GM23338 (cell line): ENCODE results near the gene KCNC2. TPM values are rescaled to one million over a fixed set of nuclear protein-coding genes. Genes with fewer than 3 reads are reported as not detected.

Source experiments
- ATAC-seq: fragments of 200-7000 bp; cut with Tn5 transposase; 3 replicates; pipeline ENCODE4 v1.9.1; 2020
- DNase-seq: peaks from one replicate; pipeline ENCODE4 v3.0.0-alpha.2; 2015; ENCODE audit warnings: low spot score
- H2AFZ ChIP-seq: fragments of 200-600 bp; sonication (generic); 2 replicates; pipeline ENCODE4 v1.8.0; 2016; ENCODE audit warnings: antibody characterized with exemption, mild to moderate bottlenecking, moderate library complexity
- H3F3A ChIP-seq: fragments of 200-600 bp; sonication (generic); replicated peaks from 2 replicates; pipeline ENCODE4 v1.8.0; 2017; ENCODE audit warnings: antibody characterized with exemption, mixed run types, low read depth
- H3K27ac ChIP-seq: fragments of 200-600 bp; sonication (generic); 2 replicates; pipeline ENCODE4 v1.6.1; 2016; ENCODE audit warnings: low read depth
- H3K27me3 ChIP-seq: fragments of 200-600 bp; sonication (generic); 2 replicates; pipeline ENCODE4 v1.8.0; 2016; ENCODE audit warnings: mild to moderate bottlenecking, mixed run types, moderate library complexity; ENCODE audit not compliant: insufficient read depth
- H3K36me3 ChIP-seq: fragments of 200-600 bp; sonication (generic); 2 replicates; pipeline ENCODE4 v1.8.0; 2016; ENCODE audit warnings: mild to moderate bottlenecking; ENCODE audit not compliant: insufficient read depth
- H3K4me1 ChIP-seq: fragments of 200-600 bp; sonication (generic); 2 replicates; pipeline ENCODE4 v1.8.0; 2016; ENCODE audit warnings: mild to moderate bottlenecking, moderate library complexity; ENCODE audit not compliant: insufficient read depth
- H3K4me2 ChIP-seq: fragments of 200-600 bp; sonication (generic); 2 replicates; pipeline ENCODE4 v1.7.1; 2017; ENCODE audit warnings: mixed run types
- H3K4me3 ChIP-seq: fragments of 200-600 bp; sonication (generic); 2 replicates; pipeline ENCODE4 v1.6.1; 2016; ENCODE audit warnings: mixed run types
- H3K79me2 ChIP-seq: fragments of 200-600 bp; sonication (generic); replicated peaks from 2 replicates; pipeline ENCODE4 v1.8.0; 2017; ENCODE audit warnings: mild to moderate bottlenecking; ENCODE audit not compliant: insufficient read depth
- H3K9me2 ChIP-seq: fragments of 200-600 bp; sonication (generic); 2 replicates; pipeline ENCODE4 v1.8.0; 2017; ENCODE audit not compliant: insufficient read depth
- H4K20me1 ChIP-seq: fragments of 200-600 bp; sonication (generic); replicated peaks from 2 replicates; pipeline ENCODE4 v1.8.0; 2017; ENCODE audit warnings: mild to moderate bottlenecking; ENCODE audit not compliant: insufficient read depth
- H3K27ac Mint-ChIP-seq: 2 replicates; pipeline ENCODE4 v1.8.0; 2020; ENCODE audit warnings: inconsistent platforms, mild to moderate bottlenecking, moderate library complexity, mixed read lengths
- H3K27me3 Mint-ChIP-seq: 3 replicates; pipeline ENCODE4 v1.8.0; 2022; ENCODE audit warnings: low read depth, mild to moderate bottlenecking, moderate library complexity, mixed read lengths, inconsistent platforms; ENCODE audit not compliant: insufficient read depth, poor library complexity
- H3K36me3 Mint-ChIP-seq: 3 replicates; pipeline ENCODE4 v1.8.0; 2021; ENCODE audit warnings: low read depth, mild to moderate bottlenecking, inconsistent platforms, moderate library complexity, mixed read lengths
- H3K4me1 Mint-ChIP-seq: 3 replicates; pipeline ENCODE4 v1.8.0; 2020; ENCODE audit warnings: mild to moderate bottlenecking, inconsistent platforms, mixed read lengths
- H3K4me3 Mint-ChIP-seq: 3 replicates; pipeline ENCODE4 v1.8.0; 2021; ENCODE audit warnings: moderate library complexity, mild to moderate bottlenecking, inconsistent platforms, mixed read lengths
- H3K9me3 Mint-ChIP-seq: 3 replicates; pipeline ENCODE4 v1.8.0; 2020; ENCODE audit warnings: moderate library complexity, mild to moderate bottlenecking, inconsistent platforms, mixed read lengths
- CREB1 ChIP-seq: fragments of 250-450 bp; sonication (Bioruptor Pico); IDR thresholded peaks from 2 replicates; pipeline ENCODE4 v1.5.0; 2020; ENCODE audit warnings: low read depth, mild to moderate bottlenecking, moderate library complexity
- CTCF ChIP-seq, 2 experiments: fragments of 200-600 bp in 1 of 2; sonication (generic) in 1 of 2; conservative IDR thresholded peaks; 2 replicates each; pipeline versions ENCODE4 v1.5.1 to v1.6.1; 2016 to 2017; ENCODE audit warnings: antibody characterized with exemption in 2 of 2, low read depth in 2 of 2, mild to moderate bottlenecking in 2 of 2, moderate library complexity in 1 of 2
- EZH2 ChIP-seq: fragments of 200-600 bp; sonication (generic); IDR thresholded peaks from one replicate; pipeline ENCODE4 v1.8.0; 2017; ENCODE audit warnings: antibody characterized with exemption, mild to moderate bottlenecking, low read depth; ENCODE audit not compliant: unreplicated experiment
- EZH2phosphoT487 ChIP-seq: fragments of 200-600 bp; sonication (generic); IDR thresholded peaks from one replicate; pipeline ENCODE4 v1.8.1; 2018; ENCODE audit warnings: antibody characterized with exemption; ENCODE audit not compliant: unreplicated experiment
- JUNB ChIP-seq: IDR thresholded peaks from one replicate; pipeline ENCODE4 v1.6.1; 2016; ENCODE audit warnings: antibody characterized with exemption; ENCODE audit not compliant: unreplicated experiment
- POLR2AphosphoS5 ChIP-seq: IDR thresholded peaks from 2 replicates; pipeline ENCODE4 v1.6.1; 2016; ENCODE audit warnings: antibody characterized with exemption, low read depth
- STAT1 ChIP-seq: IDR thresholded peaks from one replicate; pipeline ENCODE4 v1.6.1; 2016; ENCODE audit warnings: antibody characterized with exemption; ENCODE audit not compliant: unreplicated experiment
- ZNF114 ChIP-seq: fragments of 250-450 bp; sonication (Bioruptor Pico); IDR thresholded peaks from 2 replicates; pipeline ENCODE4 v1.5.0; 2020; ENCODE audit warnings: mild to moderate bottlenecking, moderate library complexity
- ZNF331 ChIP-seq: fragments of 250-450 bp; sonication (Bioruptor Pico); IDR thresholded peaks from 2 replicates; pipeline ENCODE4 v1.5.0; 2020; ENCODE audit warnings: low read depth, mild to moderate bottlenecking, moderate library complexity
- polyA plus RNA-seq: library from polyadenylated mRNA; unstranded; fragments of >200 nt; fragmentation: Nextera tagmentation; extraction: Ambion mirVana; gene quantifications from 2 replicates; pipeline ENCODE4 v1.2.1, GENCODE V29; 2016
- total RNA-seq: library from RNA; depleted of rRNA; stranded (reverse); fragments of >200 nt; shearing (Covaris generic); gene quantifications from 2 replicates; pipeline ENCODE4 v1.2.3, GENCODE V29; 2014
- TF ChIP-seq, protein P1 (sequence below): fragments of 250-450 bp; sonication (Bioruptor Pico); IDR thresholded peaks from 2 replicates; pipeline ENCODE4 v1.5.0; 2020; ENCODE audit warnings: mild to moderate bottlenecking, moderate library complexity
- TF ChIP-seq, protein P2 (sequence below): IDR thresholded peaks from 2 replicates; pipeline ENCODE4 v1.6.1; 2016; ENCODE audit warnings: antibody characterized with exemption
- TF ChIP-seq, protein P3 (sequence below): IDR thresholded peaks from one replicate; pipeline ENCODE4 v1.6.1; 2018; ENCODE audit warnings: antibody characterized with exemption; ENCODE audit not compliant: unreplicated experiment

The KCNC2 gene
- total and polyA plus RNA-seq, 2 experiments from 2014 or later, result 0.10 TPM; not detected in 1

GRCh38 chr12:75115748-75116147 lies 93.9 kb downstream of the KCNC2 start (continued):
- TF ChIP-seq, protein P1, sequence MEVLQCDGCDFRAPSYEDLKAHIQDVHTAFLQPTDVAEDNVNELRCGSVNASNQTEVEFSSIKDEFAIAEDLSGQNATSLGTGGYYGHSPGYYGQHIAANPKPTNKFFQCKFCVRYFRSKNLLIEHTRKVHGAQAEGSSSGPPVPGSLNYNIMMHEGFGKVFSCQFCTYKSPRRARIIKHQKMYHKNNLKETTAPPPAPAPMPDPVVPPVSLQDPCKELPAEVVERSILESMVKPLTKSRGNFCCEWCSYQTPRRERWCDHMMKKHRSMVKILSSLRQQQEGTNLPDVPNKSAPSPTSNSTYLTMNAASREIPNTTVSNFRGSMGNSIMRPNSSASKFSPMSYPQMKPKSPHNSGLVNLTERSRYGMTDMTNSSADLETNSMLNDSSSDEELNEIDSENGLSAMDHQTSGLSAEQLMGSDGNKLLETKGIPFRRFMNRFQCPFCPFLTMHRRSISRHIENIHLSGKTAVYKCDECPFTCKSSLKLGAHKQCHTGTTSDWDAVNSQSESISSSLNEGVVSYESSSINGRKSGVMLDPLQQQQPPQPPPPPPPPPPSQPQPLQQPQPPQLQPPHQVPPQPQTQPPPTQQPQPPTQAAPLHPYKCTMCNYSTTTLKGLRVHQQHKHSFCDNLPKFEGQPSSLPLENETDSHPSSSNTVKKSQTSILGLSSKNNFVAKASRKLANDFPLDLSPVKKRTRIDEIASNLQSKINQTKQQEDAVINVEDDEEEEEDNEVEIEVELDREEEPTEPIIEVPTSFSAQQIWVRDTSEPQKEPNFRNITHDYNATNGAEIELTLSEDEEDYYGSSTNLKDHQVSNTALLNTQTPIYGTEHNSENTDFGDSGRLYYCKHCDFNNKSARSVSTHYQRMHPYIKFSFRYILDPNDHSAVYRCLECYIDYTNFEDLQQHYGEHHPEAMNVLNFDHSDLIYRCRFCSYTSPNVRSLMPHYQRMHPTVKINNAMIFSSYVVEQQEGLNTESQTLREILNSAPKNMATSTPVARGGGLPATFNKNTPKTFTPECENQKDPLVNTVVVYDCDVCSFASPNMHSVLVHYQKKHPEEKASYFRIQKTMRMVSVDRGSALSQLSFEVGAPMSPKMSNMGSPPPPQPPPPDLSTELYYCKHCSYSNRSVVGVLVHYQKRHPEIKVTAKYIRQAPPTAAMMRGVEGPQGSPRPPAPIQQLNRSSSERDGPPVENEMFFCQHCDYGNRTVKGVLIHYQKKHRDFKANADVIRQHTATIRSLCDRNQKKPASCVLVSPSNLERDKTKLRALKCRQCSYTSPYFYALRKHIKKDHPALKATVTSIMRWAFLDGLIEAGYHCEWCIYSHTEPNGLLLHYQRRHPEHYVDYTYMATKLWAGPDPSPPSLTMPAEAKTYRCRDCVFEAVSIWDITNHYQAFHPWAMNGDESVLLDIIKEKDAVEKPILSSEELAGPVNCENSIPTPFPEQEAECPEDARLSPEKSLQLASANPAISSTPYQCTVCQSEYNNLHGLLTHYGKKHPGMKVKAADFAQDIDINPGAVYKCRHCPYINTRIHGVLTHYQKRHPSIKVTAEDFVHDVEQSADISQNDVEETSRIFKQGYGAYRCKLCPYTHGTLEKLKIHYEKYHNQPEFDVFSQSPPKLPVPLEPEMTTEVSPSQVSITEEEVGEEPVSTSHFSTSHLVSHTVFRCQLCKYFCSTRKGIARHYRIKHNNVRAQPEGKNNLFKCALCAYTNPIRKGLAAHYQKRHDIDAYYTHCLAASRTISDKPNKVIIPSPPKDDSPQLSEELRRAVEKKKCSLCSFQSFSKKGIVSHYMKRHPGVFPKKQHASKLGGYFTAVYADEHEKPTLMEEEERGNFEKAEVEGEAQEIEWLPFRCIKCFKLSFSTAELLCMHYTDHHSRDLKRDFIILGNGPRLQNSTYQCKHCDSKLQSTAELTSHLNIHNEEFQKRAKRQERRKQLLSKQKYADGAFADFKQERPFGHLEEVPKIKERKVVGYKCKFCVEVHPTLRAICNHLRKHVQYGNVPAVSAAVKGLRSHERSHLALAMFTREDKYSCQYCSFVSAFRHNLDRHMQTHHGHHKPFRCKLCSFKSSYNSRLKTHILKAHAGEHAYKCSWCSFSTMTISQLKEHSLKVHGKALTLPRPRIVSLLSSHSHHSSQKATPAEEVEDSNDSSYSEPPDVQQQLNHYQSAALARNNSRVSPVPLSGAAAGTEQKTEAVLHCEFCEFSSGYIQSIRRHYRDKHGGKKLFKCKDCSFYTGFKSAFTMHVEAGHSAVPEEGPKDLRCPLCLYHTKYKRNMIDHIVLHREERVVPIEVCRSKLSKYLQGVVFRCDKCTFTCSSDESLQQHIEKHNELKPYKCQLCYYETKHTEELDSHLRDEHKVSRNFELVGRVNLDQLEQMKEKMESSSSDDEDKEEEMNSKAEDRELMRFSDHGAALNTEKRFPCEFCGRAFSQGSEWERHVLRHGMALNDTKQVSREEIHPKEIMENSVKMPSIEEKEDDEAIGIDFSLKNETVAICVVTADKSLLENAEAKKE (CRISPR knock-in tag), result no peak
- TF ChIP-seq, protein P2, sequence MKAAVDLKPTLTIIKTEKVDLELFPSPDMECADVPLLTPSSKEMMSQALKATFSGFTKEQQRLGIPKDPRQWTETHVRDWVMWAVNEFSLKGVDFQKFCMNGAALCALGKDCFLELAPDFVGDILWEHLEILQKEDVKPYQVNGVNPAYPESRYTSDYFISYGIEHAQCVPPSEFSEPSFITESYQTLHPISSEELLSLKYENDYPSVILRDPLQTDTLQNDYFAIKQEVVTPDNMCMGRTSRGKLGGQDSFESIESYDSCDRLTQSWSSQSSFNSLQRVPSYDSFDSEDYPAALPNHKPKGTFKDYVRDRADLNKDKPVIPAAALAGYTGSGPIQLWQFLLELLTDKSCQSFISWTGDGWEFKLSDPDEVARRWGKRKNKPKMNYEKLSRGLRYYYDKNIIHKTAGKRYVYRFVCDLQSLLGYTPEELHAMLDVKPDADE, result no peak
- no peak for TF ChIP-seq EZH2phosphoT487

GRCh38 chr12:75103822-75104221 lies 105.8 kb downstream of the KCNC2 start:
- no peak overlapping the region for H2AFZ ChIP-seq
- Mint-ChIP-seq H3K9me3 (no peaks in the 10 kb centered on the region), H3K27me3 (no peaks in the 10 kb centered on the region), H3K27ac (no peak overlapping the region), H3K4me1 (no peaks in the 10 kb centered on the region), H3K4me3 (no peak overlapping the region), H3K36me3 (no peaks in the 10 kb centered on the region)
- no peaks in the 10 kb centered on the region for H3K4me1 ChIP-seq
- no peak overlapping the region for H3K27ac ChIP-seq
- ATAC-seq (no peak), DNase-seq (no peak)
- H3K4me3 ChIP-seq, result no peak overlapping the region
- H3F3A ChIP-seq, result no peaks in the 10 kb centered on the region
- no peaks in the 10 kb centered on the region for H3K27me3 ChIP-seq
- H4K20me1 ChIP-seq, result no peaks in the 10 kb centered on the region
- no peaks in the 10 kb centered on the region for H3K79me2 ChIP-seq
- no peaks in the 10 kb centered on the region for H3K9me2 ChIP-seq
- H3K4me2 ChIP-seq, result no peak overlapping the region
- H3K36me3 ChIP-seq, result no peaks in the 10 kb centered on the region
- TF ChIP-seq ZNF331 (CRISPR knock-in tag) (no peak), ZNF114 (CRISPR knock-in tag) (no peak), EZH2phosphoT487 (no peak), CTCF (conservative IDR thresholded peaks at IDR 0.05; ENCODE audit: low read depth in 2 of 2) (no peak), CREB1 (no peak), STAT1 (no peak), POLR2AphosphoS5 (no peak), JUNB (no peak), EZH2 (no peak)
- TF ChIP-seq, protein P2, result no peak
- TF ChIP-seq, protein P3, sequence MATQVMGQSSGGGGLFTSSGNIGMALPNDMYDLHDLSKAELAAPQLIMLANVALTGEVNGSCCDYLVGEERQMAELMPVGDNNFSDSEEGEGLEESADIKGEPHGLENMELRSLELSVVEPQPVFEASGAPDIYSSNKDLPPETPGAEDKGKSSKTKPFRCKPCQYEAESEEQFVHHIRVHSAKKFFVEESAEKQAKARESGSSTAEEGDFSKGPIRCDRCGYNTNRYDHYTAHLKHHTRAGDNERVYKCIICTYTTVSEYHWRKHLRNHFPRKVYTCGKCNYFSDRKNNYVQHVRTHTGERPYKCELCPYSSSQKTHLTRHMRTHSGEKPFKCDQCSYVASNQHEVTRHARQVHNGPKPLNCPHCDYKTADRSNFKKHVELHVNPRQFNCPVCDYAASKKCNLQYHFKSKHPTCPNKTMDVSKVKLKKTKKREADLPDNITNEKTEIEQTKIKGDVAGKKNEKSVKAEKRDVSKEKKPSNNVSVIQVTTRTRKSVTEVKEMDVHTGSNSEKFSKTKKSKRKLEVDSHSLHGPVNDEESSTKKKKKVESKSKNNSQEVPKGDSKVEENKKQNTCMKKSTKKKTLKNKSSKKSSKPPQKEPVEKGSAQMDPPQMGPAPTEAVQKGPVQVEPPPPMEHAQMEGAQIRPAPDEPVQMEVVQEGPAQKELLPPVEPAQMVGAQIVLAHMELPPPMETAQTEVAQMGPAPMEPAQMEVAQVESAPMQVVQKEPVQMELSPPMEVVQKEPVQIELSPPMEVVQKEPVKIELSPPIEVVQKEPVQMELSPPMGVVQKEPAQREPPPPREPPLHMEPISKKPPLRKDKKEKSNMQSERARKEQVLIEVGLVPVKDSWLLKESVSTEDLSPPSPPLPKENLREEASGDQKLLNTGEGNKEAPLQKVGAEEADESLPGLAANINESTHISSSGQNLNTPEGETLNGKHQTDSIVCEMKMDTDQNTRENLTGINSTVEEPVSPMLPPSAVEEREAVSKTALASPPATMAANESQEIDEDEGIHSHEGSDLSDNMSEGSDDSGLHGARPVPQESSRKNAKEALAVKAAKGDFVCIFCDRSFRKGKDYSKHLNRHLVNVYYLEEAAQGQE, result no peak
